SU-DHL-6 (cell line): Measurements from ENCODE around the gene SMIM30.

Experiments used
- EZH2phosphoT487 ChIP-seq: fragments of 200-600 bp; sonication (generic), shearing (Covaris generic); conservative IDR thresholded peaks from 2 replicates; pipeline ENCODE4 v1.6.1; 2018; ENCODE audit warnings: mild to moderate bottlenecking, antibody characterized with exemption, low read length, moderate library complexity, mixed read lengths
- TF ChIP-seq, protein P1 (sequence below): fragments of 200-600 bp; sonication (generic); IDR thresholded peaks from one replicate; pipeline ENCODE4 v1.5.1; 2017; ENCODE audit warnings: antibody characterized with exemption, mild to moderate bottlenecking, low read length, moderate library complexity; ENCODE audit not compliant: insufficient read depth, poor library complexity, severe bottlenecking

- TF ChIP-seq, protein P1, sequence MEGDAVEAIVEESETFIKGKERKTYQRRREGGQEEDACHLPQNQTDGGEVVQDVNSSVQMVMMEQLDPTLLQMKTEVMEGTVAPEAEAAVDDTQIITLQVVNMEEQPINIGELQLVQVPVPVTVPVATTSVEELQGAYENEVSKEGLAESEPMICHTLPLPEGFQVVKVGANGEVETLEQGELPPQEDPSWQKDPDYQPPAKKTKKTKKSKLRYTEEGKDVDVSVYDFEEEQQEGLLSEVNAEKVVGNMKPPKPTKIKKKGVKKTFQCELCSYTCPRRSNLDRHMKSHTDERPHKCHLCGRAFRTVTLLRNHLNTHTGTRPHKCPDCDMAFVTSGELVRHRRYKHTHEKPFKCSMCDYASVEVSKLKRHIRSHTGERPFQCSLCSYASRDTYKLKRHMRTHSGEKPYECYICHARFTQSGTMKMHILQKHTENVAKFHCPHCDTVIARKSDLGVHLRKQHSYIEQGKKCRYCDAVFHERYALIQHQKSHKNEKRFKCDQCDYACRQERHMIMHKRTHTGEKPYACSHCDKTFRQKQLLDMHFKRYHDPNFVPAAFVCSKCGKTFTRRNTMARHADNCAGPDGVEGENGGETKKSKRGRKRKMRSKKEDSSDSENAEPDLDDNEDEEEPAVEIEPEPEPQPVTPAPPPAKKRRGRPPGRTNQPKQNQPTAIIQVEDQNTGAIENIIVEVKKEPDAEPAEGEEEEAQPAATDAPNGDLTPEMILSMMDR, result no peak
- no peak for TF ChIP-seq EZH2phosphoT487
These were observed 19.0 kb downstream of the SMIM30 start for GRCh38 chr7:113099284-113099919.
